Inflammatory macrophage treated with lipopolysaccharide for 4 hours (primary cell): ENCODE data around the gene RXFP3.

Source experiments
- DNase-seq: peaks from one replicate; pipeline ENCODE4 v3.0.0-alpha.2; 2020

The RXFP3 gene

GRCh38 chr5:33981408-33982162 is 45.4 kb downstream of the RXFP3 start:
- DNase-seq: no peak

- no peak for DNase-seq
Observed at GRCh38 chr5:33984178-33984577, 48.0 kb downstream of the RXFP3 start.

- DNase-seq: no peak
Observed at GRCh38 chr5:33984671-33985124, 48.5 kb downstream of the RXFP3 start, which contains the start of gene SLC45A2. Gene SLC45A2 (minus strand): TSS chr5:33984693. CDS start chr5:33984583, 110 bp downstream.

- no peak for DNase-seq
Observed at GRCh38 chr5:33985447-33985846, 49.3 kb downstream of the RXFP3 start.
